MCF 10A (cell line): Measurements from ENCODE around the gene SDR42E2. TPM values are rescaled to one million over a fixed set of nuclear protein-coding genes. Genes with fewer than 3 reads are reported as not detected.
"Not testable (repeated sequence)": the region's sequence is repeated elsewhere in the genome, so short reads cannot be mapped to it uniquely, and the experiment has no call there.

Experiments
- BruUV-seq: library from RNA; stranded (reverse); fragments of 400-500 nt; replicated peaks from 2 replicates; lab custom pipeline; 2021; lab: Mats Ljungman, UMichigan
- CTCF ChIA-PET: fragments of 300-600 bp; sonication (Branson Sonifier 250); formaldehyde crosslinking; extraction: SDS; loops from one replicate; lab custom pipeline; 2021; ENCODE audit warnings: antibody characterized with exemption, inconsistent platforms; lab: Yijun Ruan, JAX
- POLR2A ChIA-PET: fragments of 300-600, 350-650 bp; sonication (Branson Sonifier 250); formaldehyde crosslinking; extraction: SDS; loops from one replicate; lab custom pipeline; 2020; ENCODE audit warnings: antibody characterized with exemption, inconsistent platforms; lab: Yijun Ruan, JAX
- DNase-seq: peaks from one replicate; pipeline ENCODE4 v3.0.0-alpha.2; 2018; ENCODE audit not compliant: unreplicated experiment
- H3K27ac Mint-ChIP-seq: one replicate; pipeline ENCODE4 v1.8.0; 2022; ENCODE audit warnings: mild to moderate bottlenecking, low read depth, mixed read lengths; ENCODE audit not compliant: unreplicated experiment
- H3K27me3 Mint-ChIP-seq: one replicate; pipeline ENCODE4 v1.8.0; 2022; ENCODE audit warnings: mixed read lengths; ENCODE audit not compliant: insufficient read depth, unreplicated experiment
- H3K36me3 Mint-ChIP-seq: one replicate; pipeline ENCODE4 v1.8.0; 2022; ENCODE audit warnings: mild to moderate bottlenecking, moderate library complexity, mixed read lengths; ENCODE audit not compliant: insufficient read depth, unreplicated experiment
- H3K4me1 Mint-ChIP-seq: one replicate; pipeline ENCODE4 v1.8.0; 2022; ENCODE audit warnings: mixed read lengths; ENCODE audit not compliant: insufficient read depth, unreplicated experiment
- H3K4me3 Mint-ChIP-seq: one replicate; pipeline ENCODE4 v1.8.0; 2022; ENCODE audit warnings: mild to moderate bottlenecking, moderate library complexity, mixed read lengths; ENCODE audit not compliant: unreplicated experiment
- H3K9me3 Mint-ChIP-seq: one replicate; pipeline ENCODE4 v1.8.0; 2022; ENCODE audit warnings: mixed read lengths; ENCODE audit not compliant: unreplicated experiment
- intact Hi-C: fragments of 100-400 bp; cut with micrococcal nuclease; formaldehyde crosslinking; loops from 2 replicates; pipeline ENCODE4 v1.14.1; 2022
- total RNA-seq: library from RNA; stranded (reverse); gene quantifications from 2 replicates; pipeline ENCODE4 v1.2.3, GENCODE V29; 2022
- TF ChIP-seq, protein P1 (sequence below): fragments of 200-600 bp; IDR thresholded peaks from one replicate; pipeline ENCODE4 v1.8.0; 2022; ENCODE audit warnings: antibody characterized with exemption, mild to moderate bottlenecking; ENCODE audit not compliant: unreplicated experiment

Gene SDR42E2
- total RNA-seq, 1 experiment from 2014 or later, result not detected

DNA sequence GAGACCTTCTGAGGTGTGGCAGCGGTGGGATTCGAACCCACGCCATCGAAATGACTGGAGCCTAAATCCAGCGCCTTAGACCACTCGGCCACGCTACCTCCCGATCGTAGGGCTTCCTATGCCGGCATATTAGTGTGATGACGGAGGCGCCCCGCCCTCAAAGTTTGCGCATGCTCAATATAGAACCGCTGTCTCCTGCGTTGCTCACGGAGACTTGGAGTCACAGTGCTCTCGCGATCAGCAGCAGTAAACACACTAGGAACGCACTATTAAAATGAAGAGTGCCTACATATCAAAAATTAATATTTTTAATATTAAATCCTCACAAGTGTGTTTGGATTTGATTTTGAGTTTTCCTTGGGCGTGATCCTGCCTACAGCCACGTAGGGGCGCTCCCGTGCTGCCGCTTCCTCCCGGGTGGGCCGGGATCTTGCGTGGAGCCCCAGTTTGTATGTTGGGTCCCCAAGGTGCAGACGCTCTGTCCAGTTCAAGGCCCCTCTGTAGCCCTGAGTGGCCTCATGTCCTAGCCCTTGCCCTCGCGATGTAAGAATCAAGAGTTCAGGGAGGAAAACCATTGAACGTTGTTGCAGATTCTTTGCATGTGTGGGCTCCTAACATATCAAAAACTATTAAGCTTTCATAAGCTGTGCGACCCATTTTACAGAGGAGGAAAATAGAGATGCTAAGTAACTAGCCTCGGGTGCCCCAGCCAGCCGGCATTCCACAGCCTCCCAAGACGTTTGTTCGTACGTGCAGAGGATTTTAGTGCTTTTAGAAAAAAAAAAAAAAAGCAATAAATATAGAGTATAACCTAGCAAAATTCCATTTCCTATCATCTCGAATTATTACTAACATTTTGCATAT lies 33.6 kb downstream of the SDR42E2 start:
- H3K36me3 Mint-ChIP-seq, result peaks cover 13% of the 10 kb centered on the region
- ChIA-PET POLR2A (interaction anchor here (0.6 to 3.1 kb wide), 7 partner anchors 8 to 178 kb away, joined by 3 to 20 read pairs (median 4); partner anchors contain the start of gene POLR3E), CTCF (interaction anchor here (0.6 to 8.7 kb wide), 16 partner anchors 8 to 538 kb away, joined by 3 to 64 read pairs (median 4); partner anchors contain the start of gene POLR3E)
- peak overlapping the region; percentile 40 for H3K27ac Mint-ChIP-seq
- DNase-seq, result peak; percentile 91
- TF ChIP-seq, protein P1, sequence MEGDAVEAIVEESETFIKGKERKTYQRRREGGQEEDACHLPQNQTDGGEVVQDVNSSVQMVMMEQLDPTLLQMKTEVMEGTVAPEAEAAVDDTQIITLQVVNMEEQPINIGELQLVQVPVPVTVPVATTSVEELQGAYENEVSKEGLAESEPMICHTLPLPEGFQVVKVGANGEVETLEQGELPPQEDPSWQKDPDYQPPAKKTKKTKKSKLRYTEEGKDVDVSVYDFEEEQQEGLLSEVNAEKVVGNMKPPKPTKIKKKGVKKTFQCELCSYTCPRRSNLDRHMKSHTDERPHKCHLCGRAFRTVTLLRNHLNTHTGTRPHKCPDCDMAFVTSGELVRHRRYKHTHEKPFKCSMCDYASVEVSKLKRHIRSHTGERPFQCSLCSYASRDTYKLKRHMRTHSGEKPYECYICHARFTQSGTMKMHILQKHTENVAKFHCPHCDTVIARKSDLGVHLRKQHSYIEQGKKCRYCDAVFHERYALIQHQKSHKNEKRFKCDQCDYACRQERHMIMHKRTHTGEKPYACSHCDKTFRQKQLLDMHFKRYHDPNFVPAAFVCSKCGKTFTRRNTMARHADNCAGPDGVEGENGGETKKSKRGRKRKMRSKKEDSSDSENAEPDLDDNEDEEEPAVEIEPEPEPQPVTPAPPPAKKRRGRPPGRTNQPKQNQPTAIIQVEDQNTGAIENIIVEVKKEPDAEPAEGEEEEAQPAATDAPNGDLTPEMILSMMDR, result peak; percentile 92
- peaks cover 34% of the 10 kb centered on the region for H3K4me1 Mint-ChIP-seq
- no peaks in the 10 kb centered on the region for H3K27me3 Mint-ChIP-seq
- no peaks in the 10 kb centered on the region for H3K9me3 Mint-ChIP-seq
- peak overlapping the region; percentile 74 for H3K4me3 Mint-ChIP-seq
- intact Hi-C loops, result loop anchor here (1.0 kb wide), 1 partner anchor 101 kb away; the partner anchor contains the start of gene POLR3E
- BruUV-seq, result no TSS peak

DNA sequence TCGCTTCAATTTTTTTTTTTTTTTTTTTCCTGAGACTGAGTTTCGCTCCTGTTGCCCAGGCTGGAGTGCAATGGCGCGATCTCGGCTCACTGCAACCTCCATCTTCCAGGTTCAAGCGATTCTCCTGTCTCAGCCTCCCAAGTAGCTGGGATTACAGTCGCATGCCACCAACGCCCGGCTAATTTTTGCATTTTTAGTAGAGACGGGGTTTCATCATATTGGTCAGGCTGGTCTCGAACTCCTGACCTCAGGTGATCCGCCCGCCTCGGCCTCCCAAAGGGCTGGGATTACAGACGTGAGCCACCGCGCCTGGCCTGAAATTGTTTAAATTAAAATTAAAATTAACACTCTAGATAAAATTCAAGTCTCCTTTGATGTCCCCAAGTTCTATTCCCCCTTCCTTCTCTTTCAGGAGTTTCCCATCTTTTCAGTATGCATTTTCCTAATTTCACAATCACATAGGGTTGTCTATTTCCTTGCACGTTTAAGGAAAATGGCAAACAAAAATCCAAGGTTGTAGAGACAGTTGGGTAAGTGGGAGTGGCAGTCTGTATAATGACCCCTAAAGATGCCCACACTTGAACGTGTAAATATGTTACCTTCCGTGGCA lies 34.4 kb downstream of the SDR42E2 start:
- POLR2A ChIA-PET, result interaction anchor here (0.7 to 3.1 kb wide), 6 partner anchors 11 to 177 kb away, joined by 3 to 20 read pairs (median 4); partner anchors contain the start of gene POLR3E
- not testable (repeated sequence) for H3K27ac Mint-ChIP-seq
- CTCF ChIA-PET, result interaction anchor here (0.6 to 6.4 kb wide), 7 partner anchors 8 to 122 kb away, joined by 3 to 35 read pairs (median 5); no protein-coding TSS in a partner anchor

DNA sequence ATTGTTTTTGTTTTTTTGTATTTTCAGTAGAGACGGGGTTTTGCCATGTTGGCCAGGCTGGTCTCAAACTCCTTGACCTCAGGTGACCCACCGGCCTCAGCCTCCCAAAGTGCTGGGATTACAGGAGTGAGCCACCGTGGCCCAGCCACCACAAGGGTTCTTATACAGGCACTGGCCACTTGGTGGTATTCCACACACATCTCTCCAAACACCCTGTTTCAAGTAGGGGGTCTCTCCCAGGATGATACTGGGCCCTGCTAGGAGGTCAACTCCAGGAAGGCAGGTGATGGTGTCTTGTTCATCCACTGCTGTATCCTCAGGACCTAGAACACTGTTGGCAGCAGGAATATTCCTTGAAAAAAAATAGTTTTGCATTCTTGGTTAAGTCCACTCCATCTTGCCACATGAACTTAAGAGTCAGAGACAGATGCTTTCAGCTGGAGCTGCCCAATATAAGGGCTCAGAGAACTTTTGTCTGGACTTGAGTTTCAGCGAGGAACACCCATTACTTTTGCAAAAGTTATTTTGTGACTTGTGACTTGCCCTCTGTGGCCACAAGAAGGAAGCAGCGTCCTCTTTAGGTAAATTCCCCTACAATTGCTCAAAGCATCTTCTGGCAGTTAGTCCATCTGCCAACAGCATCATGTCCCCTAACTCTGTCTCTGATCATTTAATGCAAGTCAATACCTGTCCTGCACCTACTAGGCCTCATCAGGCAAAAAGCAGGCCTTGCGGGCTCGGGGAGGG lies 36.4 kb downstream of the SDR42E2 start:
- Mint-ChIP-seq H3K4me3 (peak overlapping the region; percentile 29), H3K27ac (peak overlapping the region; percentile 86), H3K27me3 (no peaks in the 10 kb centered on the region), H3K9me3 (no peaks in the 10 kb centered on the region), H3K4me1 (peaks cover 23% of the 10 kb centered on the region), H3K36me3 (peaks cover 13% of the 10 kb centered on the region)
- TF ChIP-seq, protein P1, result no peak
- CTCF ChIA-PET, result interaction anchor here (0.6 to 6.4 kb wide), 8 partner anchors 10 to 162 kb away, joined by 3 to 35 read pairs (median 4); no protein-coding TSS in a partner anchor
- no TSS peak for BruUV-seq
- intact Hi-C loops, result no loop called here
- POLR2A ChIA-PET, result interaction anchor here (0.6 to 4.2 kb wide), 9 partner anchors 7 to 245 kb away, joined by 3 to 42 read pairs (median 4); partner anchors contain the start of genes MOSMO, POLR3E and UQCRC2
- peak; percentile 35 for DNase-seq

More for the DNA sequence above, 34.4 kb downstream of the SDR42E2 start:
- Mint-ChIP-seq H3K4me1 (peaks cover 32% of the 10 kb centered on the region), H3K36me3 (peaks cover 13% of the 10 kb centered on the region), H3K4me3 (peak overlapping the region; percentile 74)
- intact Hi-C loops, result loop anchor here (1.0 kb wide), 1 partner anchor 101 kb away; the partner anchor contains the start of gene POLR3E
- H3K27me3 Mint-ChIP-seq, DNase-seq, H3K9me3 Mint-ChIP-seq, BruUV-seq: not testable (repeated sequence)

DNA sequence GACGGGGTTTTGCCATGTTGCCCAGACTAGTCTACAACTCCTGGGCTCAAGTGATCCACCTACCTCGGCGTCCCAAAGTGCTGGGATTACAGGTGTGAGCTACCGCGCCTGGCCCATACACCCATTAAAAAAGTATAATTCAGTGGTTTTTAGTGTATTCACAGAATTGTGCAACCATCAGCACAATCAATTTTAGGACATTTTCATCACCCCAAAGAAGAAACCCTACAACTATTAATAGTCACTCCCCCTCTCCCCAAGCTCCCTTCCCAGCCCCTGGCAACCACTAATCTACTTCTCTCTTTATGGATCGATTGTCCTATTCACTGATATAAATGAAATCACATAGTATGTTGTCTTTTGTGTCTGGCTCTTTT lies 39.9 kb downstream of the SDR42E2 start:
- TF ChIP-seq, protein P1, result no peak
- H3K36me3 Mint-ChIP-seq, result no peaks in the 10 kb centered on the region
- H3K9me3 Mint-ChIP-seq, result no peaks in the 10 kb centered on the region
- H3K27ac Mint-ChIP-seq, result peak overlapping the region; percentile 54
- intact Hi-C loops, result no loop called here
- ChIA-PET POLR2A (interaction anchor here (1.6 to 10.0 kb wide), 3 partner anchors 11 to 95 kb away, joined by 4 to 104 read pairs (median 42); partner anchors contain the start of gene POLR3E), CTCF (interaction anchor here (0.9 to 6.4 kb wide), 6 partner anchors 9 to 119 kb away, joined by 3 to 35 read pairs (median 5); partner anchors contain the start of gene POLR3E)
- no TSS peak for BruUV-seq
- no peak for DNase-seq
- no peaks in the 10 kb centered on the region for H3K27me3 Mint-ChIP-seq
- peaks cover 17% of the 10 kb centered on the region for H3K4me1 Mint-ChIP-seq
- no peak overlapping the region for H3K4me3 Mint-ChIP-seq
